ENCODE data around the gene MGAT5.

The MGAT5 gene

DNA sequence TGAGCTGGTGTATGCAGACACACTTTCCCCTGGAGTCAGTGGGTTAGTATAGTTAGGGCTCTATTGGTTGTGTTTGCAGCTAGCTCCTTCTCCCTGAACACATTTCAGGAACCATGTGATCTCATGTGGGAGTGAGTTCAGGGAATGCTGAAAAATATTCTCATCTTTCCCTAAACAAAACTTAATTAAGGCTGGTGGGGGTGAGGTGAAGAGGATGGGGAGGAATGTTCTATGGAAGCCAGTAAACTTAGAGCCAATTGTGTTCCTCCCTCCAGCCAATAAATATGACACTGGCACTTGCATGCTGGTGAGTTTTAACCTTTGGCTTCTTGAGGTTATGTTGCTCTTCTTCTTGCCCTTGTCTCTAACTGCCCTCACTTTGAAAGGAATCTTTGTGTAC is 952 bp downstream of the MGAT5 start:
- DNase-seq (ENCODE audit: low read depth) = no peak

DNA sequence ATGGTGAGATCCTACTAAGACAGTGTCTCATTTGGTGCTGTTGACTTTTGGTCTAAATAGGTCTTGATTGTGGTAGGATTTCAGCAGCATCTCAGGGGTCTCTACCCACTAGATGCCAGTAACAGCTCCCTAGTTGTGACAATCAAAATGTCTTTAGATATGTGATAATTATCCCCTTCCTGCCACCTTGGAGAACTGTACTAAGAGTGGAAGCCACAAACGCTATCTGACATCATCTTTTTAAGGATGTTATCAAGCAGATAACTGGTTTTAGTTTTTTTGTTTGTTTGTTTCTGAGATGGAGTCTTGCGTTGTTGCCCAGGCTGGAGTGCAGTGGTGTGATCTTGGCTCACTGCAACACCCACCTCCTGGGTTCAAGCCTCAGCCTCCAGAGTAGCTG is 3.1 kb downstream of the MGAT5 start:
- no peak for DNase-seq (ENCODE audit: low read depth)

DNA sequence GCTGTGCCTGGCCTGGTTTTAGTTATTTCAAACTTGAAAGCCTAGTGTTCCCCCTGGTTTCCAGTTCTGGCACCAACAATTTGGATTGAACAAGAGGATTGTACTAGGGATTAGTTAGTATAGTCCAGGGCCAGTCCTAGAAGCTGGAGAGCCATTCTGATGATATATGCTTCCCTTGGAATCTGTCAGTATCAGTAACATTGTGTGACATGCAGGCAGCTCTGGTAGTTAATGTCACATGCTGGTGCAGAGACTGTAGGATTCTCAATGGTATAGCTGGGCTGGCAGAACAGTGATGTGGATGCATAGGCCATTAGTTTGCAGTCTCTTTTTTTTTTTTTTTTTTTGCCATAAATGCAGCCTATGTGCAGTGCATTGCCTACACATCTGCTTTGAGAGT is 3.6 kb downstream of the MGAT5 start:
- no peak for DNase-seq (ENCODE audit: low read depth)

DNA sequence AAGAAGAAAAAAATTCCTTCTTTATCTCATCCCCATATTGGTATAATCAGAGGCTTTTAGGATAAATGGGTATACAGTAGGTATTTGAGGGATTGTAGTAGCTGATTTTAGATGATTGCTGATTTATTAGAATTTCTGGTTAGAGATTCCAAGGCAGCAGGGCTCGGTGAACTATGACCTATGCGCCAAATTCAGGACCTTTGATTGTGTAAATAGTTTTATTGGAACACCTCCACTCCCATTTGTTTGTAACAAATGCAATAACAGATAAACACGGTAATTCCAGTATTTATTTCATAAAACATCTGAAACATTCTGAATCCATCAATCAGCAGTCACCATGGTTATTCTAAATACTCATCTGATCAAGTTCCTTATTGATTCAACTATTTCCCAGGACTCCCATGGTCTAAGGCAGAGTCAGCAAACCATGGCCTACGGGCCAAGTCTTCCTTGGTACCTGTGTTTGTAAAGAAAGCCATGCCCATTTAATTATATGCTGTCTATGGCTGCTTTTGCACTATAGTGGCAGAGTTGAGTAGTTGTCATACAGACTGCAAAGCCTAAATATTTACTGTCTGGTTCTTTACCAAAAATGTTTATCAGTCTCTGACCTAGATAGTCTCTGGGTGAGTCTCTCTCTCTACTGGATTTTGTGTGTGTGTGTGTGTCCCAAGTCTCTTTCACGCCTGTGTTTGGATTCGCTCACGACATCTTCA is 4.3 kb downstream of the MGAT5 start:
- no peak for DNase-seq (ENCODE audit: low read depth)

DNA sequence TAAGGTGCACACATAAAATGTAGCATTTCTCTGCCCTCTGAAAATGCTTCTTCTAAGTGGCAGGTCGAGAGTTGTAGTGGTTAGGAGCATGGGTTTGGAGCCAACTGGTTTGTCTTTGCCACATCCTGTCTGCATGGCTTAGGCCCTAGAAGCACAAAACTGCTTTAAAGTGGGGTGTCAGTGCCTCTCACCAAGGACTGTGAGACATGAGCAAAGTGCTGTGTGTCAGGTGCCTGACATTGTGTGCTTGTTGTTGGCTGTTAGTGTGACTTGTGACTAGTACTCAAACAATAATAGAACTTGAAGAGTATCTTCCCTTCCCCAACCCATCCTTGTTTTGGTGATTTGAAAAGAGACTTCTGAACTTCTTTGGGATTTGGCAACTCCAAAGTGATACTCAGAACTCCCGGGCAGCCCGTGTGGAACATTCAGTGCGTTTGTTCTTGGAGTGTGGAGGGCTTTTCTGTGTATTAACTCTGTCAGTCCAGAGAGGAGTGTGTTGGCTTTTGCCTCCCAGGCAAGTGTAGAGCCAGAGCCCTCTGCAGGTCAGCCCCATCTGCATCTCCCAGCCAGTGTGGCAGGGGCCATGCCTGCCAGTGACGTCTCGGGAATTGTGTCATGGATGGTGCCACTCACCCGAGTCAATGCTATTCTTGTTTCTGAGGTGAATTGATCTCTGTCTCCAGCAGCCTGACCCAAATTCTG is 5.0 kb downstream of the MGAT5 start:
- peak; percentile 23 for DNase-seq (ENCODE audit: low read depth)

DNA sequence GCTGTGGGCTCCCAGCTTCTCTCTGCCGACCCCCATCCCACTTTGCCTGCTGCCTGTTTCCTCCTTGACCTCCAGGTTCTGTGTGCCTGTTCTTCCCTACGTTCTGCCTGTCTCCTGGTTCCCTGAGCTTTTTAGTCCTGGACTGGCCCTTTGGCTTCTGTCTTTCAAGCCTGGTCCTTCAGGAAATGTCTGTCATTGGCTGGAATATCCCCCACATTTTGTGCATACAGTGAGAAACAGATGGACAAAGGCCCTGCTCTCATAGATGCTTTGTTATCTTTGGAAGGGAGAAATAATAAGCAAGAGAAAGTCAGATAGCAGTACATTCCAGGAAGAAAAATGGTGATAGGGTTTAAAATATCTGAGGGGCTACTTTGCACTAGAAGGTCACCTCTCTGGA is 5.7 kb downstream of the MGAT5 start:
- no peak for DNase-seq (ENCODE audit: low read depth)

DNA sequence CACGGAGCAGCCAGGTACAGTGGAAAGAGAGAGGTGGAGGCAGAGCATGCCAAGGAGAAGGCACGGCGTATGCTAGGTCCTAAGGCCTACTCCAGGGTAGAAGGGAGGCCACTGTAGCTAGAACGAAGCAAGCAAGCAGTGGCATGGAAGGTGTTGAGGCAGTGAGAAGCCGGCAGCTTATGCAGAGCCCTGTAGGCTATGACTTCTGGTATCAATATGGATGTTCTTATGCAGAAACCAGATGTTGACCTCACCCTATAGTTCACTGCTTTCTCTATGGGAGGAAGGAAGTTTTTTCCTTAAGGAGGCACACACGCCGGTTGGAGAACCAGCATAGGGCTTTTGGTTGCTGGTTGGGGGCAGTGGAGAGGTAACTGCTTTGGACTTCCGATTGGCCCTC is 6.1 kb downstream of the MGAT5 start:
- DNase-seq (ENCODE audit: low read depth) = no peak

DNA sequence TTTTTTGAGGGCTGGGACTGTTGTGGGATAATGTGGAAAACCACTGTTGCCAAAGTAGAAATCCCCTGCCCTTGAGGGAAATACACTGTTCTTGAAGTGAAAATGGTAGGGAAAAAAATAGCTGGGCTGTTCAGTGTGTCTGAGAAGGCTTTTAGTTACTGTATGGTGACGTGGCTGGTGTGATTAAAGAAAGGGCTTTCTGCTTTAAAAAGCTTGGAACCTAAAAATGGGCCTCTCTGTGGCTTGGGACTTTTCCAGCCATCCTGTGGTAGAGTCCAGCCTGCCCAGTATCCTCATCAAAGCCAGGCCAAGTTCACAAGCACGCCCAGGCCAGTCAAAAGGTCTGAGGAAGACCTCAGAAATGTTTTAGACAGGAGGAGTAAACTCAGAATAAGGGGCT is 6.8 kb downstream of the MGAT5 start:
- DNase-seq (ENCODE audit: low read depth) = no peak

DNA sequence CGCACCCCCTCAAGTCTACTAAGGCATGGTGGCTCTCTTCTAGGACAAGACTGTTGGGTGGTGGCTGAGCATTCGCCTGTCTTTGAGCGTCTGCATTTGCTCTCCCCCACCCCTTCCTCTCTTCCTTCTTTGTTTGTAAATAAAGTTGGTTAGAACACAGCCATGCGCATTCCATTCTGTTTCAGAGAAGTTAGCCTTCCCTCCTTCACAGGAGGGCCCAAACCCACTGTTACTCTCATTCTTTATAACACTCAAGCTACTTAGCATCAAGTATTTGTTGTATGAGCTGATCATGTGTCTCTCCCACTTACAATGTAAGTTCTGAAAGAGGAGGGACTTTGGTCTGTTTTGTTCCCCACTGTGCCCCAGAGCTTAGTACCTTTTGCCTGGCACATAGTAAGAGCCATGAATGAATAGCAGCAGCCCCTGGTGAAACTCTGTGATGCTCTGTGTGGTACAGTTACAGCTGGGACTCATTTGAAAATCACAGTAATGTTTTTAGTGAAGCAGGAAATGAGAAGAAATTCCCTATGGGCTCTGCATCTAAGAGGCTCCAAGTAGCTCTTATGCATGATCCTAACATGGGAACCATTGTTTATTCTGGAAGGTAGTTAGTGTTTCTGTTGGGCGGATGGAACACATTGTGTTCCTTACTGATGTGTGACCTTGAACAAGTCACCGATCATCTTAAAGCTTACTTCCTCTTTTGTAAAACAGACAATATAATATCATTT is 7.7 kb downstream of the MGAT5 start:
- DNase-seq (ENCODE audit: low read depth) = no peak

DNA sequence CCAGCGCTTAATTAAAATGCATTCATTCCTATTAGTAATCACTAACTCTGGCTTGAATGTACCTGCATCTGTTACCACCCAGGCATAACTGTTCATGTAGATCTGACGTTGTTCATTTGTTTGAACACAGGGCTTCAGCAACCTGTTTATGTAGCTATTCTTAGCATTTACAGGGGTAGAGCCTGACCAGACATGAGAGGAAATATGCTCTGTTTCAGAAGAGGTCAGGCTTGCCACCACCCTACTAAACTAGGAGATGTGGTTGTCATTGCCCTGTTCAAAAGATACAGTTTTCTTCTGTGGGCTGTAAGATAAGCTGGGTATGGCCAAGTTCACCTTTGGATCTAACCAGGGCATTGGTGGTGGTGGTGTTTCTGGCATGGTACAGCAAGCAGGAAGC is 8.8 kb downstream of the MGAT5 start:
- DNase-seq (ENCODE audit: low read depth) = no peak

DNA sequence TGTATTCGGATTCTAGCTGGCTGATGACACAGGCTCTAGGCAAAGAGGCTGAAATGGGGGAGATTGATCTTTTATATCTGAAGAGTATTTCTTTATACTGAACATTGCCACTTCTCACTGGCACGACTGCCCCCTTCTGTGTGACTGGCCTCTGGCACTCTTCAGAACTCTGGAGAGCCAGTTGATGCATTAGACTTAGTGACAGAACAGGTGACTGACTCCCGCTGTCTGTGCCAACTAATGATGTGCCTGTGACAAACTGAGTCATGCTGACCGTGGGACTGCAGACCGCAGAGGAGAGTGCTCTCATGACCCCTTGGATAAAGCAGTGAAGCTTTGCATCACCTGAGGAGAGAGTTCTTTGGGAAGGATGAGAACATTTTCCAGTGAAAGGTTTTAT is 14.4 kb downstream of the MGAT5 start:
- no peak for DNase-seq (ENCODE audit: low read depth)

DNA sequence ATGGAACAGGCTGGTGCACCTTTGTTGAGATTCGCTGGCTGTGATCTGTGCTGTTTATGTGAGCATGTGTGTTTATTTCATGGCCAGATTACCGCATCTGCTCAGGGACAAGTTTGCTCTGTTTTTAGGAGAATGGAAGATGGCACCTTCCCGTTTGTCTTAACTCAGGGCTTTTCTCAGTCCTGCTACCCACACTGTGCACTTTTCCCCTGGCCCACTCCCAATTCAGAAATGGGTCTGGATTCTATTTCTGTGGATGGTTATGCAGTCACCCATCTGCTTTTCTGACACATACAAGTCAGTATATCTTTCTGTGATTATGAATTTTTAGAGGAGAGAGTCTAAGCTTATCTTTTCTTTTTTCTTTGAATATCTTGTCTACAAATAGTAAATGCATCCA is 15.4 kb downstream of the MGAT5 start:
- no peak for DNase-seq (ENCODE audit: low read depth)

DNA sequence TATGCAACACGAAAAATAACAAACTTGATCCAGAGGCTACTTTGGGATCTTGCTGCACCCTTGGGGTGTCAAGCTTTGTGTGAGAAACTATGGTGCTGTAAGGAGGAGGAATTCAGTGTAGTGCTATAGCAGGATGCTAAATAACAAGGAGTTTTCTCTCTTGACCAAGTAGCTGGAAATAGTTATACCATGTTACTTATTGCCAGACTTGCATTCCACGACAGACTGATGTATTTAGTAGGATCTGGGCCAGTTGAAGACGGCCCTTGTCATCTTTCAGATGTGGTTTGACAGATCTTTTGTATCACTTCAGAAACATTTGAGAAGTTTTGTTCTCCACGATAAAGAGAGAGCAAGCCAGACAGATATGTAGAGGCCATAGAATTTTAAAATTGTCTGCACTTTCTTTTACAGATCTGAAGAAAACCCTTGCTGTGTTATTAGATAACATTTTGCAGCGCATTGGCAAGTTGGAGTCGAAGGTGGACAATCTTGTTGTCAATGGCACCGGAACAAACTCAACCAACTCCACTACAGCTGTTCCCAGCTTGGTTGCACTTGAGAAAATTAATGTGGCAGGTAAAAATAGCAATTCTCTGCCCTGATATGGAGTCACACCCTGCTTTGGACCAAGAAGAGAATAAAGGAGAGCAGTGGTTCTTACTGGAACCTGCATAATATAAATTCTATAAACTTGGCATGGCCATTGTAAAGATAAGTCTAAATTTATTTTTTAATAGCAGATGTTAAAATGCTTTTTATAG is 16.3 kb downstream of the MGAT5 start:
- no peak for DNase-seq (ENCODE audit: low read depth)

DNA sequence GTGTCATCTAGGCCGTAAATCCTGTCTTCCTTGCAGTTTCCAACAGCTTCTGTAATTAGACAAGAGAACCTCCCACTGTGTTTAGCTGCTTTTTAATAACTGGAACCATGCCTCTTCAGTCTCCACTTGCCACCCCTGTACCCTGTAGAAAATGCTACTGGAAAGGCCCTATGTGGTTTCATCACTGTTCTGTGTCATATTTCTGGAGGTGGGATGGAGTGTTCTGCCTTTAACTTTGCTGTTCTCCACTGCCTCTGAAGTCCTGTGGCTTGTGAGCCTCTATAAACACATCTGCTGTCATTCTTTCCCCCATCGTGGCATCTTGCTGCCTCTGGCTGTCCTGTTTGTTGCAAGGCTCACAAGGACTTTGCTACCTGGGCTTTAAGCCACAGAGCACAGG is 17.9 kb downstream of the MGAT5 start:
- DNase-seq (ENCODE audit: low read depth) = no peak

DNA sequence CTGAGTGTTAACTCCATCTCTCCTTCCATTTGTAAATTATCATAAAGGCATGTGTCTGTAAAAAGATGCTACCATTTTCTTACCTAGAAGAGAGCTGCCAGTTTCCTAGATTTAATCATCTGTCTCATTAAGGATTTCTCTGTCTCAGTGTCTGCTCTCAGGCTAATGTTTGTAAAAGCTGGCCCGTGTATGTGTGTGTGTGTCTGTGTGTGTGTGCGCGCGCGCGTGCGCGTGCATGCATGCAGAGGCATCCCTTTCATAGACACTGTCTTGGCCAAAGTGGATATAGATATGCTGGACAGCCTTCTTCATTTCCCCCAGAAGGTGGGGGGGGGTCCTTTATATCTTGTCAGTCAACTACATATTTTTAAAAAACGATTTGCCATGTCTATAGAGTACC is 18.9 kb downstream of the MGAT5 start:
- no peak for DNase-seq (ENCODE audit: low read depth)

DNA sequence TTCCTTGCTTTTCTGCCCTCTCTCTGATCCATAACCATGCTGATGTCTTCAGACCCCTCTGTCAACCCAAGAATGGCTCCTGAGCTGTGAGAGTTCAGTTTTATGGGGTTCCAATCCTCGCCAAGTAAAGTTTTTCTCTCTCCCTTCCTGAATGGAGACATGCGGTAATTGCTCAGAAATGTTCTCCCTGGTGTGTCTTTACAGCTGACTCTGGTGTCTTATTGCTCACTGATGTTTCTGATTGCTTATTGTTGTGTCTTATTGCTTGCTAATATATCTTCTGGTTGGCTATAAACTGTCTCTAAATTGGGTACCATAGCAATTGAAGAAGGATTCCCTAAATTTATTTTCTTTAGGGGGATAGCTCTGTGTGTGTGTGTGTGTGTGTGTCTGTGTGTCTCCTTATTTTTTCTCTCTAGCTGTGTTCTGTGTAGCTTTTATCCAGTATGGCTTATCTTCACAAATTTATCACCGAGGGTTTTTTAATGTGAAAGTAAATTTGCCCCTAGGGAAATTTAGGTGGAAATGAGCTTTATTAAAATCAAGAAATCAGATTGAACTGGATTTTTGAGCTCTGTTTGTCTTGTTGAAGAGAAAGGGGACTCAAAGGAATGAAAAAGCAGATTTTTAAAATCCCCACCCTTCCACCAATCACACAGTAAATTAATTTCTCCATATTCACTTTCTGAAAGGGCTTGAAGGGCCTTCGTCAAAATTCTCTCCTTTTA is 19.5 kb downstream of the MGAT5 start:
- DNase-seq (ENCODE audit: low read depth) = no peak

DNA sequence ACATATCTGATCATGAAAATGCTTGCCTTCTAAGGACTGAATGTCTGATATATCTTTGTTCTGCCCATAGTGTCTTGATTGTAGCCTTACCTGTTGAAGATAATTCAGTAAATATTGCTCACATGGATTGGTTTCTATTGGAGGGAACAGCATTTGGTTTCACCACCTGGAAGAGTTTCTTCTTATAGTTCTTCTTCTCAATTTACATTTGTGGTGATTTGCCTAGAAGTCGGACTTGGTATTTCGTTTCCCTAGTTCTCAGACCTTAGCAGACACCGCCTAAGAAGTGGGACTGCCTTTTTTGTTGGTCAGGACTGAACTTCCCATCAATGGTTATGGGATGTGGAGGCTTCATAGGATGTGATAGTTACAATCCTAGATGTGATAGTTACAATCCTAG is 20.2 kb downstream of the MGAT5 start:
- DNase-seq (ENCODE audit: low read depth) = no peak

DNA sequence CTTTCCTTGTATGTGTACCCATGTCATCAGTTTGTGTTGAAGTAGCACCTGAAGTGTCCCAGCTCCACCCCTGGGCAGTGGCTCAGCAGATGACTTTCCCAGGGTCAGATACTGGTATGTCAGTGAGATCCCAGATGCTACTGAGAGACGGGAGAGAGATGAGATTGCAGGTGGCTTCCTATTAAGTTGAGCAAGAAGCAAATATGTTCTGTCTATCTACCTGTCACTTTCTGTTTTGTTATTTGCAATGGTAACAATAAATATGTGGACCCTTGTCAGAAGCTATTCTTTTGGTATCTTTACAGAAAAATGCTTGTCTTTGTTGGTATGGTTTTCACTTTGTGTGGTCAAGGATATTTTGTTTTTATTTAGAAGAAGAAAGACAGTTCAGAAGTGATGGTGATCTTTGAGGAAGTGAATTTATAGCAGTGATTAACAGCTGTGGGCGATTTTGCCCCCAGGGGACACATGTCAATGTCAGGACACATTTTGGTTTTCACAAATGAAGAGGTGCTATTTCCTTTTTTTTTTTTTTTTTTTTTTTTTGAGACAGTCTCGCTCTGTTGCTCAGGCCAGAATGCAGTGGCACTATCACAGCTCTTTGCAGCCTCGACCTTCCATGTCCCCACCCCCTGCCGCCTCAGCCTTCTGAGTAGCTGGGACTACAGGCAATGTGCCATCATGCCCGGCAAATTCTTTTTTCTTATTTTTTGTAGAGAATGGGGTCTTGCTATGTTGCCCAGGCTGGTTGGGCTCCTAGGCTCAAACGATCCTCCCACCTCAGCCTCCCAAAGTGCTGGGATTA is 21.4 kb downstream of the MGAT5 start:
- no peak for DNase-seq (ENCODE audit: low read depth)

DNA sequence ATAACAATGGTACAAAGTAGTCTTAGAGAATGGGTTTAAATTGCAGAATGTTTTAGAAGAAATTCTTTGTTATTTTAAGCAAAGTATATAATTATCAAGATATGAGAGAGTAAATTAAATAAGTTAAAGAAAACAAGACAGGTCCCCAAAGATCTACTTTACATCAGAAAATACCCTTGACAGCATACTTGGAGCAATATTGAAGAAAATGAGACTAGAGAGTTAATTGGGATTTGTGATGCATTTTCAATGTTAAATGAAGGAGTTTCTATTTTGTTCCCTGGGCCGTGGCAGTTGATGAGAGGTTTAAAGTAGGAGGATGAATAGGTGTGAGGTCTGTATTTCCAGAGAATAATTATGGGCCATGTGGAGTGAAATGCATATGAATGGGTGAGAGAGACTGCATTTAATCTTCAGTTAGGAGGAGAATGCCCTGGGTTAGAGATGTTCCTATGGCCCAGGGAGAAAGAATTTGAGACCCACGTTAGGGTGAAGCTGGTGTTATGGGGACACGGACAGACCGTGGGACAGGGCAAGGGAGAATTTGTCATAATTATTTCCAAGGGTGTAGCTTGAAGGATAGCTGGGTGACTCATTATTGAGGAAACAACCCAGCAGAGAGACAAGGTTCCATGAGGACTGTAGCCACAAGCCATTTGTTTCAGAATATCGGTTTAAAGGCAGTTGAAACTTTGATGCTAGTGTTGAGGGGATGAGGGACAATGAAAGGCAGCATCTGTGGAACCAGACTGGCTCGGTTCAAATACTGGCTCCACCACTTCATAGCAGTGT is 22.7 kb downstream of the MGAT5 start:
- no peak for DNase-seq (ENCODE audit: low read depth)

DNA sequence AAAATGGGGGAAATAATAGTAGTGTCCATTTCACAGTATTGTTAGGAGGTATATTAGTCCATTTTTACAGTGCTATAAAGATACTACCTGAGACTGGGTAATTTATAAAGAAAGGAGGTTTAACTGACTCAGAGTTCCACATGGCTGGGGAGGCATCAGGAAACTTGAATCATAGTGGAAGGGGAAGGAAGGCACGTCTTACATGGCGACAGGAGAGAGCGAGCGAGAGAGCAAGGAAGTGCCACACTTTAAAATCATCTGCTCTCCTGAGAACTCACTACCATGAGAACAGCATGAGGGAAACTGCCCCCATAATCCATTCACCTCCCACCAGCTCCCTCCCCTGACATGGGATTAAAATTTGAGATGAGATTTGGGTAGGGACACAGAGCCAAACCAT is 23.4 kb downstream of the MGAT5 start:
- no peak for DNase-seq (ENCODE audit: low read depth)
